ENCODE results near the gene CXCR4. TPM values are rescaled to one million over a fixed set of nuclear protein-coding genes. Genes with fewer than 3 reads are reported as not detected.
A peak's percentile ranks its signal among the peaks of the same experiment; 100 is the strongest.

CXCR4 gene
- polyA plus RNA-seq, 4 donors = 4.5 to 24.8 (median 8.5) TPM

DNA sequence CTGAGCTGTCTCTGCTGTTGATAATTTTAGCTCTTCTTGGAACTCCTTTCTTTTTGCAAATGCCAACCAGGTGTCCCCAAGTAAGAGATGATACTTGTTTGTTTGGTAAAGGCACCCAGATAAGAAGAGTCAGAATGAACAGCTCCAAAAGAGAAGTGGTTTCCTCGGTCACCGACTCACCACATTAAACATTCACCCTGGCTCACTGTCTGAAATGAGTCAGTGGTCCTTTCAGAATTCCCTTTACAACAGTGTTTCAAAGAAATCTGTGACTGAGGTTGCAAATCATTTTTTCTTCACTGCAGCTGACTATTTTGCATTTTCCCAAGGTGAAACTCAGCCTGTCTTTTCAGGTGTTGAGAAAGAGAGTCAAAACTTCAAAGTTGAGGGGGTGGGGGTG, 16.2 kb upstream of the CXCR4 start:
- FAIRE-seq (no peak), DNase-seq (no peak)
- no peaks in the 10 kb centered on the region for H3K9me3 ChIP-seq (ENCODE audit: control insufficient read depth in 2 of 2, insufficient read depth in 1 of 2, low read depth in 1 of 2, low read length in 1 of 2)
- no peaks in the 10 kb centered on the region for H3K36me3 ChIP-seq (ENCODE audit: control insufficient read depth in 3 of 3, insufficient read depth in 2 of 3, low read depth in 1 of 3, low read length in 3 of 3)
- H3K4me3 ChIP-seq (ENCODE audit: low read depth in 1 of 3, low read length in 3 of 3) = no peak overlapping the region
- no peaks in the 10 kb centered on the region for H3K27me3 ChIP-seq (ENCODE audit: control insufficient read depth in 3 of 3, insufficient read depth in 3 of 3, low read length in 3 of 3)
- H3K27ac ChIP-seq (ENCODE audit: low read depth in 1 of 3, low read length in 2 of 3) = peak overlapping the region in 1 of 3 donors; percentile 91
- H3K4me1 ChIP-seq (ENCODE audit: control insufficient read depth in 3 of 3, insufficient read depth in 2 of 3, low read depth in 1 of 3, low read length in 2 of 3) = peaks cover 0 to 2% (median 0%) of the 10 kb centered on the region in 3 donors
- WGBS, 3 donors = 53 to 71% (median 60%) methylated on average over 2 of the region's 2 CpGs

DNA sequence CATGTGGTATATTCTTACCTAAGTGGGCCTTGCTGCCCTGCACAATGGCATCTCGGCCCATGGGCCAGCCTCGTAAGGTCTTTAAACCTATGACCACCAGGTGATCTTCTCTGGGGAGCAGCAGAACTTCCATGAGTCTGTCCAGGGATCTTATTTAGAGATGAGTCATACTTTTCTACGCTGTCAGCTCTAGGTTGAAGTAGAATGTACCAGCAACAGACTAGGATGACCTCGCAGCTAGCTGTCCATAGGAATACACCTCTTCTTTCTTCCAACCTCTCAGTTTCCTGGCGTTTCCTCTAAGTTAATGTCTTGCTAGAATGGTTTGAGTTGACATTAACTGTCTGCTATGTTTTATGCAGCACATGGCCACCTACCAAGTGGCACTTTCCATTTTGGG, 15.6 kb upstream of the CXCR4 start:
- WGBS, 3 donors = 80 to 88% (median 88%) methylated on average over 5 of the region's 5 CpGs
- H3K27ac ChIP-seq (ENCODE audit: low read depth in 1 of 3, low read length in 2 of 3) = peak overlapping the region in 1 of 3 donors; percentile 91

GRCh38 chr2:136133176-136133575, 15.2 kb upstream of the CXCR4 start:
- no peaks in the 10 kb centered on the region for H3K9me3 ChIP-seq (ENCODE audit: control insufficient read depth in 2 of 2, insufficient read depth in 1 of 2, low read depth in 1 of 2, low read length in 1 of 2)
- DNase-seq = no peak
- peak overlapping the region in 1 of 3 donors; percentile 91 for H3K27ac ChIP-seq (ENCODE audit: low read depth in 1 of 3, low read length in 2 of 3)
- no peak for FAIRE-seq
- 47 to 90% (median 89%) methylated on average over 1 of the region's 1 CpG for WGBS, 3 donors
- no peak overlapping the region for H3K4me3 ChIP-seq (ENCODE audit: low read depth in 1 of 3, low read length in 3 of 3)
- H3K36me3 ChIP-seq (ENCODE audit: control insufficient read depth in 3 of 3, insufficient read depth in 2 of 3, low read depth in 1 of 3, low read length in 3 of 3) = no peaks in the 10 kb centered on the region
- H3K4me1 ChIP-seq (ENCODE audit: control insufficient read depth in 3 of 3, insufficient read depth in 2 of 3, low read depth in 1 of 3, low read length in 2 of 3) = peaks cover 0 to 2% (median 0%) of the 10 kb centered on the region in 3 donors
- H3K27me3 ChIP-seq (ENCODE audit: control insufficient read depth in 3 of 3, insufficient read depth in 3 of 3, low read length in 3 of 3) = no peaks in the 10 kb centered on the region

More for the DNA sequence above, 15.6 kb upstream of the CXCR4 start:
- H3K4me3 ChIP-seq (ENCODE audit: low read depth in 1 of 3, low read length in 3 of 3) = no peak overlapping the region
- no peaks in the 10 kb centered on the region for H3K27me3 ChIP-seq (ENCODE audit: control insufficient read depth in 3 of 3, insufficient read depth in 3 of 3, low read length in 3 of 3)
- FAIRE-seq = no peak
- peaks cover 0 to 2% (median 0%) of the 10 kb centered on the region in 3 donors for H3K4me1 ChIP-seq (ENCODE audit: control insufficient read depth in 3 of 3, insufficient read depth in 2 of 3, low read depth in 1 of 3, low read length in 2 of 3)
- DNase-seq = no peak
- no peaks in the 10 kb centered on the region for H3K36me3 ChIP-seq (ENCODE audit: control insufficient read depth in 3 of 3, insufficient read depth in 2 of 3, low read depth in 1 of 3, low read length in 3 of 3)
- H3K9me3 ChIP-seq (ENCODE audit: control insufficient read depth in 2 of 2, insufficient read depth in 1 of 2, low read depth in 1 of 2, low read length in 1 of 2) = no peaks in the 10 kb centered on the region

- no peaks in the 10 kb centered on the region for H3K36me3 ChIP-seq (ENCODE audit: control insufficient read depth in 3 of 3, insufficient read depth in 2 of 3, low read depth in 1 of 3, low read length in 3 of 3)
- DNase-seq (no peak), FAIRE-seq (no peak)
- no peaks in the 10 kb centered on the region for H3K27me3 ChIP-seq (ENCODE audit: control insufficient read depth in 3 of 3, insufficient read depth in 3 of 3, low read length in 3 of 3)
- H3K9me3 ChIP-seq (ENCODE audit: control insufficient read depth in 2 of 2, insufficient read depth in 1 of 2, low read depth in 1 of 2, low read length in 1 of 2) = no peaks in the 10 kb centered on the region
- no peak overlapping the region for H3K4me3 ChIP-seq (ENCODE audit: low read depth in 1 of 3, low read length in 3 of 3)
- H3K4me1 ChIP-seq (ENCODE audit: control insufficient read depth in 3 of 3, insufficient read depth in 2 of 3, low read depth in 1 of 3, low read length in 2 of 3) = peaks cover 0 to 2% (median 0%) of the 10 kb centered on the region in 3 donors
- H3K27ac ChIP-seq (ENCODE audit: low read depth in 1 of 3, low read length in 2 of 3) = peak overlapping the region in 2 of 3 donors; percentile 70 to 91
These were observed 14.8 kb upstream of the CXCR4 start for GRCh38 chr2:136132825-136133155.

DNA sequence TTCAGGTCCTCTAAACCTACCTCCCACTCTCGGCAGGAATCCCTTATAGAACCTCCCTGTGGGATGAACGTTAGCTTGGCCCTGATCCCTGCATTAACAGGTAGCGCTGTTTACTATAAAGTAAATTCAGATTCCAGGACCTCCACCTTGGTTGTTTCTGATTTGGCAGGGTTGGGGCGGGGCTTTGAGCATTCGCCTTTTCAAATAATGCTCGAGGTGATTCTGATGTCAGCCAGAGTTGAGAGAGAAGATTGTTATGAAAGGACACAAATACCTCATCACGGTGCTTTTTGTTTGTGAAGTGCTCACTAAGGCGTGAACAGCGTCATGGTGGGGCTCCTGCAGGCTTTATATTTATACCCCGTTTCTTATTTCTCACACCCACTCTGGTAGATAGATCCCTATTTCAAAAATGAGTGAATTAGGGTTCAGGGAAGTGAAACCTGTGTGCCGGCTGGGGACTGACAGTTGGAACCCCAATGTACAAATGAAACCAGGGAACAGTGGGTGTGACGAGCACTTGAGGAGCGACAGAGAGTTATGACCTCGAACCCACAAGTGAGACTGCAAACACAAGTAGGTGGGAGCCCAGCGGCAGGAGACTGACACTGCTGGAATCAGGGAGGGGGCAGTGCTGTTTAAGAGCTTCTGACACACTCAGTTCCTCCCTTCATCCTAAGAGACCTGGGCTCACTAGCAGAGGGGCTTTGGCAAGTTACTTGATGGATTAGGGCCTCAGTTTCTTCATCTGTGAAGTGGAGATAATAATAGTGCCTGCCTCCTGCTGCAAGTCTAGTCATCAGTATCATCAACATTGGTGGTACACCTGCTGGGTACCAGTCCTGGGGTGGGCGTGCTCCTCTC, 14.2 kb upstream of the CXCR4 start:
- no peak for FAIRE-seq

DNA sequence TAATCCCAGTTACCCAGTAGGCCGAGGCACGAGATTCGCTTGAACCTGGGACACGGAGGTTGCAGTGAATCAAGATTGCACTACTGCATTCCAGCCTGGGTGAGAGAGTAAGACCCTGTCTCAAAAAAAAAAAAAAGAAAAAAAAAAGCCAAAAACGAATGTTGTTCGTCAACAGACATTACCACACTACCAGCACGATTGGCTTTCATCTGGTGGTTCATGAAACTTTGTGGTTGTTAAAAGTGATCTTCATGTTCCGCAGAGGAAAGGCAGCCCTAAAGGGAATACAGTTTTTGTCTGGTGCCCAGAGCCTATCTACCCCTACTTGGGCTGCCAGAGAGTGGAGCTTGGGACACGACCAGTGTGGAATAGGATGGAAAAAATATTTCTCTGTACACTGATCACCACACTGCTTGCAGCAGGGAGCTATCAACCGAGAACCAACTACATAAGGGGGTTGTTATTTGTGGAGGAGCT, 13.6 kb upstream of the CXCR4 start:
- peak overlapping the region in 2 of 3 donors; percentile 70 to 91 for H3K27ac ChIP-seq (ENCODE audit: low read depth in 1 of 3, low read length in 2 of 3)

More for the DNA sequence above, 14.2 kb upstream of the CXCR4 start:
- Histone ChIP-seq H3K36me3 (ENCODE audit: control insufficient read depth in 3 of 3, insufficient read depth in 2 of 3, low read depth in 1 of 3, low read length in 3 of 3) (no peaks in the 10 kb centered on the region), H3K4me3 (ENCODE audit: low read depth in 1 of 3, low read length in 3 of 3) (no peak overlapping the region), H3K27me3 (ENCODE audit: control insufficient read depth in 3 of 3, insufficient read depth in 3 of 3, low read length in 3 of 3) (no peaks in the 10 kb centered on the region), H3K27ac (ENCODE audit: low read depth in 1 of 3, low read length in 2 of 3) (peak overlapping the region in 2 of 3 donors; percentile 70 to 91), H3K9me3 (ENCODE audit: control insufficient read depth in 2 of 2, insufficient read depth in 1 of 2, low read depth in 1 of 2, low read length in 1 of 2) (no peaks in the 10 kb centered on the region), H3K4me1 (ENCODE audit: control insufficient read depth in 3 of 3, insufficient read depth in 2 of 3, low read depth in 1 of 3, low read length in 2 of 3) (peaks cover 0 to 2% (median 0%) of the 10 kb centered on the region in 3 donors)
- peak in 1 of 2 donors; percentile 44 for DNase-seq
- WGBS, 3 donors = 55 to 63% (median 62%) methylated on average over 16 of the region's 16 CpGs

GRCh38 chr2:136130511-136130910, 12.6 kb upstream of the CXCR4 start:
- FAIRE-seq (no peak), DNase-seq (no peak)
- Histone ChIP-seq H3K4me1 (ENCODE audit: control insufficient read depth in 3 of 3, insufficient read depth in 2 of 3, low read depth in 1 of 3, low read length in 2 of 3) (peaks cover 0 to 2% (median 0%) of the 10 kb centered on the region in 3 donors), H3K36me3 (ENCODE audit: control insufficient read depth in 3 of 3, insufficient read depth in 2 of 3, low read depth in 1 of 3, low read length in 3 of 3) (no peaks in the 10 kb centered on the region), H3K9me3 (ENCODE audit: control insufficient read depth in 2 of 2, insufficient read depth in 1 of 2, low read depth in 1 of 2, low read length in 1 of 2) (no peaks in the 10 kb centered on the region), H3K27ac (ENCODE audit: low read depth in 1 of 3, low read length in 2 of 3) (peak overlapping the region in 2 of 3 donors; percentile 9 to 81), H3K4me3 (ENCODE audit: low read depth in 1 of 3, low read length in 3 of 3) (no peak overlapping the region), H3K27me3 (ENCODE audit: control insufficient read depth in 3 of 3, insufficient read depth in 3 of 3, low read length in 3 of 3) (peaks cover 0 to 12% (median 0%) of the 10 kb centered on the region in 3 donors)
- 89 to 100% (median 97%) methylated on average over 1 of the region's 1 CpG for WGBS, 3 donors

More for the DNA sequence above, 13.6 kb upstream of the CXCR4 start:
- FAIRE-seq = no peak
- Histone ChIP-seq H3K4me3 (ENCODE audit: low read depth in 1 of 3, low read length in 3 of 3) (no peak overlapping the region), H3K9me3 (ENCODE audit: control insufficient read depth in 2 of 2, insufficient read depth in 1 of 2, low read depth in 1 of 2, low read length in 1 of 2) (no peaks in the 10 kb centered on the region), H3K27me3 (ENCODE audit: control insufficient read depth in 3 of 3, insufficient read depth in 3 of 3, low read length in 3 of 3) (peaks cover 0 to 3% (median 0%) of the 10 kb centered on the region in 3 donors), H3K4me1 (ENCODE audit: control insufficient read depth in 3 of 3, insufficient read depth in 2 of 3, low read depth in 1 of 3, low read length in 2 of 3) (peaks cover 0 to 2% (median 0%) of the 10 kb centered on the region in 3 donors), H3K36me3 (ENCODE audit: control insufficient read depth in 3 of 3, insufficient read depth in 2 of 3, low read depth in 1 of 3, low read length in 3 of 3) (no peaks in the 10 kb centered on the region)
- WGBS, 3 donors = 73 to 82% (median 76%) methylated on average over 10 of the region's 10 CpGs
- peak in 1 of 2 donors; percentile 56 for DNase-seq

GRCh38 chr2:136130045-136130444, 12.1 kb upstream of the CXCR4 start:
- Histone ChIP-seq H3K27ac (ENCODE audit: low read depth in 1 of 3, low read length in 2 of 3) (peak overlapping the region in 2 of 3 donors; percentile 9 to 81), H3K9me3 (ENCODE audit: control insufficient read depth in 2 of 2, insufficient read depth in 1 of 2, low read depth in 1 of 2, low read length in 1 of 2) (no peaks in the 10 kb centered on the region), H3K36me3 (ENCODE audit: control insufficient read depth in 3 of 3, insufficient read depth in 2 of 3, low read depth in 1 of 3, low read length in 3 of 3) (no peaks in the 10 kb centered on the region), H3K4me1 (ENCODE audit: control insufficient read depth in 3 of 3, insufficient read depth in 2 of 3, low read depth in 1 of 3, low read length in 2 of 3) (peaks cover 0 to 2% (median 0%) of the 10 kb centered on the region in 3 donors), H3K27me3 (ENCODE audit: control insufficient read depth in 3 of 3, insufficient read depth in 3 of 3, low read length in 3 of 3) (peaks cover 0 to 17% (median 0%) of the 10 kb centered on the region in 3 donors), H3K4me3 (ENCODE audit: low read depth in 1 of 3, low read length in 3 of 3) (no peak overlapping the region)
- WGBS, 3 donors = 47 to 72% (median 49%) methylated on average over 3 of the region's 3 CpGs
- DNase-seq = no peak
- FAIRE-seq = no peak
